G401 (cell line): ENCODE measurements around the gene SH2D3C. TPM values are rescaled to one million over a fixed set of nuclear protein-coding genes. Genes with fewer than 3 reads are reported as not detected.

Experiments used
- DNase-seq: peaks from one replicate; pipeline ENCODE4 v3.0.0-alpha.2; 2015; ENCODE audit warnings: low spot score
- in situ Hi-C: cut with HindIII; loops from 2 replicates; pipeline ENCODE4 v1.10.0; 2016; ENCODE audit warnings: low sequenced_read_pairs, mixed read lengths
- total RNA-seq: library from RNA; depleted of rRNA; stranded (reverse); fragments of >200 nt; shearing (Covaris generic); gene quantifications from 2 replicates; pipeline ENCODE4 v1.2.3, GENCODE V29; 2014; rRNA removed

The SH2D3C gene, protein sequence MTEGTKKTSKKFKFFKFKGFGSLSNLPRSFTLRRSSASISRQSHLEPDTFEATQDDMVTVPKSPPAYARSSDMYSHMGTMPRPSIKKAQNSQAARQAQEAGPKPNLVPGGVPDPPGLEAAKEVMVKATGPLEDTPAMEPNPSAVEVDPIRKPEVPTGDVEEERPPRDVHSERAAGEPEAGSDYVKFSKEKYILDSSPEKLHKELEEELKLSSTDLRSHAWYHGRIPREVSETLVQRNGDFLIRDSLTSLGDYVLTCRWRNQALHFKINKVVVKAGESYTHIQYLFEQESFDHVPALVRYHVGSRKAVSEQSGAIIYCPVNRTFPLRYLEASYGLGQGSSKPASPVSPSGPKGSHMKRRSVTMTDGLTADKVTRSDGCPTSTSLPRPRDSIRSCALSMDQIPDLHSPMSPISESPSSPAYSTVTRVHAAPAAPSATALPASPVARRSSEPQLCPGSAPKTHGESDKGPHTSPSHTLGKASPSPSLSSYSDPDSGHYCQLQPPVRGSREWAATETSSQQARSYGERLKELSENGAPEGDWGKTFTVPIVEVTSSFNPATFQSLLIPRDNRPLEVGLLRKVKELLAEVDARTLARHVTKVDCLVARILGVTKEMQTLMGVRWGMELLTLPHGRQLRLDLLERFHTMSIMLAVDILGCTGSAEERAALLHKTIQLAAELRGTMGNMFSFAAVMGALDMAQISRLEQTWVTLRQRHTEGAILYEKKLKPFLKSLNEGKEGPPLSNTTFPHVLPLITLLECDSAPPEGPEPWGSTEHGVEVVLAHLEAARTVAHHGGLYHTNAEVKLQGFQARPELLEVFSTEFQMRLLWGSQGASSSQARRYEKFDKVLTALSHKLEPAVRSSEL
- total RNA-seq: 4.6 and 6.5 TPM in 2 replicates

DNA sequence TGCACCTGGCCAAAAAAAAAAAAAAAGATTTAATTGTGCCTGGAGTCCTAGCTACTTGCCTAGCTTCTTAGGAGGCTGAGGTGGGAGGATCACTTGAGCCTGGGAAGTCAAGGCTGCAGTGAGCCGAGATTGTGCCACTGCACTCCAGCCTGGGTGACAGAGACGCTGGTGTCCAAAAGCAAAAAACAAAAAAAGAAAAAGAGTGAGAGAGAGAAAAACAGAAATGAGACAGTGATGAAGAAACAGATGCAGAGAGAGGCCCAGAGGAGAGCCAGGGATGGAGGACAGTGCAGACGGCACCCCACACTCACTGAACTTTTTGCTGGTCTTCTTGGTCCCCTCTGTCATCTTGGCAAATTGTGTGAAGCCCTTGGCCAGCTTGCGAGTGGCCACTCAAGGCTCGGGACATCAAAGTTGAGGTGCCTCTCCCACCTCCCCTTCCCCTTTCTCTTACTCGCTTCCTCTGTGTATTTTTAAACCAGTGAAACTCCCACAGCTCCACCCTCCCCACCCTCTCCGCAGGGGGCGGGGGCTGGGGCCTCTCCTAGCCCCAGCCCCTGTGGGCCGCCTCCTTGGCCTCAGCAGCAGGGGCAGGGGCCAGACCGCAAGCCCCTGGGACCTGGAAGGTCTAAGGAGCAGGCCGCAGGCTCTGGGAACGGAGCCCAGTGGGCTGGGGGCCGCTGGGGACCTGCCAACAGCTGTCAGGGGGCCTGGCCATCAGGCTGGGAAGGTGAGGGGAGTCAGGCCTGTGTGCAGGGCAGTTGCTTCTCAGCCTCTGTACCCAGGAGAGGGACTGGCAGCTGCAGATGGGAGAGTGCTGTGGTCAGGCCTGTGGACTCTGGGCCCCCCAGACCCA, at the start of gene SH2D3C:
Gene SH2D3C (minus strand): TSS at position 387 of the 856 bp plus-strand sequence. CDS start 39 bp downstream, at position 348.
- in situ Hi-C loops: no loop called here
- DNase-seq: no peak

DNA sequence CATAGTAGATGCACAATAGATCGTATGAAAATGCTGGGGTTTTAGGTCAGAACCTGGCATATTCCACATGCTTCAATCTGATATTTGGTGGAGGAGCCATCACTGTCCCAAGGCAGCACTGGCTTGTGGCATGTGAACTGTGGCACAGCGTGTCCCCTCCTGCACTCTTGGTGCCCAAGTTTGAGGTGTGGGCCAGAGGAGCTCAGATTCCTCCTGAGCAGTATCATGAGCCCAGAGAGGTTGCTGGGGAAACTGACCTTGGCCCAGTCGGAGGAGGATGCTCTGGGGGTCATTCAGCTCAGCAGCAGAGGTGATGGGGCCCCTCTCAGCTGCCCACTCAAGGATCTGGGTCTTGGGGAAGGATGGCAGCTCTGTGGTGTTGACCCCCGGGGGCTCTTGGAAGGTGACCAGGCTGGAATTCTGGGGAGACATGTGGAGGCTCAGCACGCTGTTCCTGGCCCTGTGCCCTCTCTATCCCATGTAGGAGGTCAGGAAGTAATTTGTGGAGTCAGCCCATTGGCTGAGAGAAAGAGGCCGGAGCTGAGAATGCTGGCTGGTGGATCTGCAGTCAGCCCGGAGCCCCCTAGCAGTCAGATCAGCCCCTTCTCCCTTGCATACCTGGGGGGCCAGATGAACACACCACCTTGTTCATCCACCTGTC, 47.9 kb upstream of the SH2D3C start:
- in situ Hi-C loops: no loop called here
- DNase-seq: peak; percentile 50

DNA sequence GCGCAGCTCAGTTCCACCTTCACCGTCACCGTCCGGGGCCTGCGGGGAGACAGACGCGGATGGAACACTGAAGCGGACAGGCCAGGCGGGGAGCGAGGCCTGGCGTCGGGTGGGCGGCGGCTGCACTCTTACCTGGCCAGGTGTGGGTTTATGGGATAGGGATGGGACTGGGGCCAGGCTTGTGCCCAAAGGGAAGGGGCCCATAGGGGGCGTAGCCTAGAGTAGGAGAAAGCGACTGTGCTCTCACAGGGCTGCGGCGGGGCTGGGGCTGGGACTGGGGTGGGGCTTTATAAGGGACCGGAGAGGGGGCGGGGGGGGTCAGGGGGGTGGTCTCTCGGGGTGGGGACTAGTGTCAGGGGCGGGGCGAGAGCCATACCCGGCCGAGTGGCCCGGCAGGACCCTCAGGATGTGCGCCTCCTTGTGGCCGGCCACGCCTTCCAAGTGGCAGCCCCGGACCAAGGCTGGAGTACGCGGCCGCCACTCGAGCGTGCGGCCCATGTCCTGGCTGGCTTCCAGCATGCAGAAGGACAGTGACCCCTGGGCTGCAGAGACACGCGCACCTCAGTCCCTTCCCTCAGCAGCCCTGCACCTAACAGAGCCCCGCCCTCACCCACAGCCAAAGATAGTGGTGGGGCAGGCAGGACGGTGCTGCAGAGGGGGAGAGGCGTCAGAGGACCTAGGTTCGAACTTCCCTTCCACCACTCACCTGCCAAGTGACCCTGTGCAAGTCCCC, 47.0 kb upstream of the SH2D3C start:
- peak; percentile 19 for DNase-seq
- in situ Hi-C loops: no loop called here

DNA sequence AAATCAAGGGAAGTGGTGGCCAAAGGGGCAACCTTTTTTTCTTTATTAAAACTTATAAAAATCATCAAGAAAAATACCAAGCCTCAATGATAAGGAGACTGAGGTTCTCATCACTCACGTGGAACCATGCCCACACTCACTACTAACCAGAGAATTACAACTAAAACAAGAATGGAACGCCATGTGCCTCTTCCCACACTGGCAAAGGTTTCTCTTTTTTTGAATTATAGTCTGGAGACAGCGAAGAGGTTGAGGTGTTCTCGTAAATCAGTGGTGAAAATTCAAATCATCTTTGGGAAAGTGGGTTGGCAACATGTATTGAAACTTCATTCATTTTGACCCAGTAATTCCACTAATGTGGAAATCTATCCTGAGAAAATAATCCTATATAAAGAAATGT, 43.6 kb upstream of the SH2D3C start:
- DNase-seq: no peak
- in situ Hi-C loops: no loop called here

DNA sequence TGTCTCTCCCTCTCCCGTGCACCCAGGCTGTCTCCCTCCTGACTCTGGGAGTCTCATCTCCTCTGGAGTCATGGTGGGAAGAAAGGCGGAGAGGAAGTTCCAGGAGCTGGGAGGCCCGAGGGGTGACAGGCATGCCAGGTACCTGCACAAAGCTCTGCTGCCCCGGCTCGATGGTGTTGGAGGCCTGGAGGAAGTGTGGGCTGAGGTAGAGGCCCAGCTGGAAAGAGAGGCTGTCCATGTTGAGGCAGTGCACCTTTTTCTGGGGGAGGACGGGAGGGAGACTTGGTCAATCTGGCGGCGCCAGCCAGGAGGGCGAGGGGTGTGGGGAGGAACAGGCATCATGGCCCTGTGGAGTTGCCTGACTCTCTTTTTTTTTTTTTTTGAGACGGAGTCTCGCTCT, 40.1 kb upstream of the SH2D3C start:
- in situ Hi-C loops: no loop called here
- no peak for DNase-seq

DNA sequence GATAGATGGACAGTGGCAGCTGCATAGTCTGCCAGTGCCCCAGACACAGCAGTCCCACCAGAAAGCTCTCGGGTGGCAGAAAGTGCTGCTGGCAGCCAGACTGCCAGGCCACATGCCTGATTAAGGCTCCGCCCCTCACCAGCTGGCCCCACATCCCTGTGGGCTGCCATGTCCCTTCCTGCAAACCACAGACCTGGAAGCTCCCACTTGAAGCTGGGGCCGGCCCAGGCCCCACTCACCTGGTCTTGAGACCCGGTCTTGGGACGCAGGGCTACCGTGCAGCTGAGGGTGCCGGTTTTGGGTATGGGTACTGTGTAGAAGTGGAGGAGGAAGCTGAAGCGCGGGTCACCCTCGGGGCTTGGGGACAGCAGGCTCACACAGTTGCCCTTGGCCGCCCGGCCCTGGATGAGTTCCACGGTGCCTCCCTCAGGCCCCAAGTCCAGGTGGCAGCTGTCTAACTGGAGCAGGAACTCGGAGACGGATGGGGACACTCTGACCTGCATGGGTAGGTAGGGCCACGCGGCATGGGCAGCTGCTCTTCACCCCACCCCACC, 39.5 kb upstream of the SH2D3C start:
- in situ Hi-C loops: no loop called here
- peak; percentile 75 for DNase-seq

DNA sequence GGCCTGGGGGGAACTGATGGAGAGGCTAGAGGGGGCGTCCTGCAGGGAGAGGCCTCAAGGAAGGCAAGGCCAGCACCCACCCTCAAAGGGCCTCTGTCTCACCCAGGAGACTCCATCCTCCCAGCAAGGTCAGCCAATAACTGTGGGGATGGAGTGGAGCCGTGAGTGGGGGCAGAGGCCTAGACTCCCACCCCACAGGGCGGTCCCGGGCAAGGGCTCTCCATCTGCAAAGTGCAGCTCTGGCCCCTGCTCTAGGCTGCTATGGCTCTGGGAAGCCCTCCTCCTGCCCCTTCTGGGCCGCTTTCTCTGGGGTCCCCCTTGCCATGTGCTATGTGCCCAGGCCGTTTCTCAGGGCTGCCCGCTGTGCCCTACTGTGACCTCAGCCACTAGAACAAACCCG, 38.3 kb upstream of the SH2D3C start:
- no peak for DNase-seq
- in situ Hi-C loops: no loop called here

DNA sequence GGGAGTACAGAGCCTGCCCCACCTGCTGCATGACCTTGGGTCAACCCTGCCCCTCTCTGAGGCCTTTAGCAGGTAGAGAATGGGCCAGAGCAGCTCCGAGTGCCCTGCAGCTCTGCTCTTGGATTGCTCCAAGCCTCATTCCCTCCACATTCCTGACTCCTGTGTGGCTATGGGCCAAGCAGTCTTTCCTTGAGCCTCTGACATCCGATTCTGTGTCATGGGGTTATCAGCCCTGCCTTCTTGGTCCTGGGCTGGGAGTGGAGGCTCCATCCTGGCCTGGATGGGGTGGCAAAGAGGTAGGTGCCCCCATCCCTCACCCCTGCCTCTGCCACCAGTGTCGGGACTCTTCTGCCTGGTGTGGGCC, 37.9 kb upstream of the SH2D3C start:
- in situ Hi-C loops: no loop called here
- DNase-seq: no peak

DNA sequence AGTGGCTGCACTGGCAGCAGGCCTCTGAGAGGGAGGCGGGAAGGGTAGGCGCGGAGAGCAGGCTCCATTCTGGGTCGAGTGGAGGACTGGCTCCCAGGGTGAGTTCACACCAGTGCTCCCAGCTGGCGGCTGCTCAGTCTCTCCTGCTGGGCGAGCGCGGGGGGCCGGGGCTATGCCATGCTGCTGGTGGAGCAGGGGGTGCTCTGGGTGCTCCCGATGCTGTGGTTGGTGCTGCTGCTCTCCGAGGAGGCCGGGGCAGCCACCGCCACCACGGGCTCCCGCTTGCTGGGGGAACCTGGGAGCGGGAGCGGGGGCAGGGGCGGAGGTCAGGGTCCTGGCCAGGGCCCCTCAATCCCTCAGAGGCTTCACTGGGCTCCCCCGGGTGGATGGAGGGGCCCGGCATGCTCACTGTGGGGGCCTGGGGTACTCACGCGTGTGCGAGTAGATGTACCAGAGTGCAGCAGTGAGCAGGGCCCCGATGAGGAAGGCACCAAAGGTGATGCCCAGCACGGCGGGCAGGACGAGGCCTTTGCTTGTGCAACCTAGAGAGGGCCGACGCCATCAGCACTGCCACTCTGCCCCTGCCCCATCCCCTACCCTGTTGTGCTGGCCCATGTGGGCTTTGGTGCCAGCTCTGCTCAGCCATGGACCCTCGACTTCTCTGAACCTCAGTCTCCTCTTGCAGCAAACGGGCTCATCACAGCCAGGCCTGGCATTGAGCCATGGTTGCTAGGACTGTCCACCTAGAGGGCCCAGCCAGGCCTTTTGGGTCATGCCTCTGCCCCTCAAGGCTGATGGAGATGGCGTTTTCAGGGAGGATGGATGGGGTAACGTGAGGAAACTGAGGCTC, 37.3 kb upstream of the SH2D3C start:
- in situ Hi-C loops: no loop called here
- no peak for DNase-seq

DNA sequence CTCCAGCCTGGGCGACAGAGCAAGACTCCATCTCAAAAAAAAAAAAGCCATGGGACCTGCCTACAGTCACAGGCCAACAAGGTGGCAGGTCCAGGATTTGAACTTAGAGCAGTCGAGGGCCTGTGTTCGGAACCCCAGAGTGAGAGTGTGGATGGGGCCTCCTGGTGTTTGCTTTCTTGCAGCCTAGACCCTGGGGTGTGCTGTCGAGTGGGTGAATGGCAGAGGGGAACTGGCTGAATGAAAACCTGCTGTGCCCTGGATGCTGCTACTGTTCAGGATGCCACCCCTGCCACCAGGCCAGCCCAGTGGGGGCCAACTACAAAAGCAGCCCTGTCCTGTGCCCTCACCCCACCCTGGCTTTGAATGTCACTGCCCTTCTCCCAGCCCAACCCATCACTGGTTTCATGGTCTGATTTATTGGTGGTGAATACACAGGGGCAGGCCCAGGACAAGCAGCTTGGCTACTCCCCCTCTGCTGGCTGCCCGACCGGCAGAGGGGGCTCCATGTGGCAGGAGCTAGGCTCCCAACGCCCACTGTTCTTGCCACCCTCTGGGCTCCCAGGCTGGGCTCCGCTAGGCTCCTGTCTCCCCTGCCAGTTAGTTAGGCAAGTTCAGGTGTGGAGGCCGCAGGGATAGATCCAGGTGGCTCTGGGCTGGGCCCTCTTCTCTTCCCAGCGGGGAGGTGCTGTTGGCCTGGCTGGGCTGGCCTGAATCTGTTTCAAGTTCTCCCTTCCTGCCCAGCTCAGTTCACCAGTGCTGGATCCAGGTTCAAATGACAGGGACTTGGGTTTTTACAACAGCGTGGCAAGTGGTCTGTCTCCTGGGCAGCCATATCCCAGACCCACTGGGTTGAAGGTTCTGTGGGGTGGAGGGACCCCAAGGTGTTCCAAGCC, 36.4 kb upstream of the SH2D3C start:
- no peak for DNase-seq
- in situ Hi-C loops: no loop called here

DNA sequence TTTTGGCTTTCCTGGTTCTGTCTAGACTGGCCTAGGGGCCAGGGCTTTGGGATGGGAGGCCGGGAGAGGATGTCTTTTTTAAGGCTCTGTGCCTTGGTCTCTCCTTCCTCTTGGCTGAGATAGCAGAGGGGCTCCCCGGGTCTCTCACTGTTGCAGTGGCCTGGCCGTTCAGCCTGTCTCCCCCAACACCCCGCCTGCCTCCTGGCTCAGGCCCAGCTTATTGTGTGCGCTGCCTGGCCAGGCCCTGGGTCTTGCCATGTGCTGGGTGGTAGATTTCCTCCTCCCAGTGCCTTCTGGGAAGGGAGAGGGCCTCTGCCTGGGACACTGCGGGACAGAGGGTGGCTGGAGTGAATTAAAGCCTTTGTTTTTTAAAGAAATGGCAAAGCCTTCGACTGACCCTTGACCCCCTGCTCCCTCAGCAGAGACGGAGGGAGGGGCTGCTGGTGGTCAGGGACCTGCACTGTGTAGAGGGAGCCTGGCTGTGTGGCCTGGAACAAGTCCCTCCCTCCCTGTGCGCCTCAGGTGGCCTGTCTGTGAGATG, 35.3 kb upstream of the SH2D3C start:
- no peak for DNase-seq
- in situ Hi-C loops: no loop called here

DNA sequence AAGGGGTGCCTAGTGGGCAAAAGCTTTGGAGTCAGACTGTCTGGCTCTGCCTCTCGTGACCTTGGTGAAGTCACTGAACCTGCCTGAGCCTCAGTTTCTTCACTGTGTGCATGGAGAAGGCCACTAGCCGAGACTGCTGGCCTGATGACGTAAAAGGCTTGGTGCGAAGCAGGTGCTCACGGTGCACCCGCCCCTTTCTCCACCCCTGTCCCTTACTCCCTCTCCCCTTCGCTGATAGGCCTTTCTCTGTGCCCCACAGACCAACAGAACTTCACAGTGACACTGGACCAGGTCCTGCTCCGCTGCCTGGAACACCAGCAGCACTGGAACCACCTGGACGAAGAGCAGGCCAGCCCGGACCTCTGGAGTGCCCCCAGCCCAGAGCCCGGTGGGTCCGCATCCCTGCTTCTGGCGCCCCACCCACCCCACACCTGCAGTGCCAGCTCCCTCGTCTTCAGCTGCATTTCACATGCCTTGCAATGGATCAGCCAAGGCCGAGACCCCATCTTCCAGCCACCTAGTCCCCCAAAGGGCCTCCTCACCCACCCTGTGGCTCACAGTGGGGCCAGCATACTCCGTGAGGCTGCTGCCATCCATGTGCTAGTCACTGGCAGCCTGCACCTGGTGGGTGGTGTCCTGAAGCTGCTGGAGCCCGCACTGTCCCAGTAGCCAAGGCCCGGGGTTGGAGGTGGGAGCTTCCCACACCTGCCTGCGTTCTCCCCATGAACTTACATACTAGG, 34.6 kb upstream of the SH2D3C start:
- no peak for DNase-seq
- in situ Hi-C loops: no loop called here

DNA sequence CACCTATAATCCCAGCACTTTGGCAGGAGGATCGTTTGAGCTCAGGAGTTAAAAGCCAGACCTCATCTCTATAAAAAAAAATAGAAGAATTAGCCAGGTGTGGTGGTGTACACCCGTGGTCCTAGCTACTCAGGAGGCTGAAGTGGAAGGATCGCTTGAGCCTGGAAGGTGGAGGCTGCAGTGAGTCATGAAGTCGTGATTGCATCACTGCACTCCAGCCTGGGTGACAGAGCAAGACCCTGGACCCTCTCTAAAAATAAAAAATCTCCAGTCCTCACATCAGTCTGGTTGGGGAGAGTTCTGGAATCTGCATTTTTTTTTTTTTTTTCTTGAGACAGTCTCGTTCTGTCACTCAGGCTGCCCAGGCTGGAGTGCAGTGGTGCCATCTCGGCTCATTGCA, 33.5 kb upstream of the SH2D3C start:
- in situ Hi-C loops: no loop called here
- no peak for DNase-seq

DNA sequence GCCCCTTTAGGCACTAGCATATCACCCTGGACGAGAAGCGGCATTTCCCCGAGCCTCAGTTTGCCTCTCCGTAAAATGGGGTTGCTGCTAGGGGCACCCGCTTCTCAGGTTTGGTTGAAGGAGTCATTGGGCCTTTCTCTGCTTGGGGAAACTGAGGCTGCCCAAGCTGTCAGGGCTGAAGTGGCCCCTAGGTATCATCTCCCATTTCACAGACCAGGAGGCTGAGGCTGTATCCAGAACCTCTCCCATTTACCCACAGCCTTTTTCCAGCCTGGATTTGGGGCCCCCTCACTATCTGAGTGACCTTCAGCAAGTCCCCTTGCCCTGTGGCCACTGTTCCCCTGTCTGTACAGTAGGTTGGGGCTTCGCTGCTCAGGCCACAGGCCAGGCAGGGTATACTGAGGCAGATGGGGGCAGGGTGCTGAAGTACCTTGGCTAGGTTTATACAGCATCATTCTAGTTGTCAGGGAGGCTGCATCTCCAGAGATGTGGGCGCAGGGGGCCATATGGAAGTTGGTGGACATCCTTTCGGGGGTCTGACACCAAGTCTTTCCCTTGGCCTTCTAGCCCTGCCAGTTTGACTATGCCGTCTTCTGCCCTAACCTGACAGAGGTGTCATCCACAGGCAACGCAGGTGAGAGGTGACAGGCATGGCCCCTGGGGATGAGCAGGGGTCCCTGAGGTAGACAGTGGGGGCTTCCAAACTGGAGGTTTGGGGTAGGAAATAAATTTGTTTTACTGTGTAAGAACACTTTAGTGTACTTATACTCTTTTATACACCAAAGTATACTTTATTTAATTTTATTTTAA, 32.1 kb upstream of the SH2D3C start:
- DNase-seq: no peak
- in situ Hi-C loops: no loop called here
